HepG2 (cell line): ENCODE measurements around the gene GPT2. TPM values are rescaled to one million over a fixed set of nuclear protein-coding genes. Genes with fewer than 3 reads are reported as not detected.

Source experiments
- CSRNP1 ChIP-seq: sonication (generic); formaldehyde crosslinking; IDR thresholded peaks from 2 replicates; pipeline ENCODE4 v1.8.1; 2023; ENCODE audit warnings: mild to moderate bottlenecking, missing genetic modification reagents
- DPF2 ChIP-seq: sonication (generic); formaldehyde crosslinking; IDR thresholded peaks from 2 replicates; pipeline ENCODE4 v1.4.0; 2020; ENCODE audit warnings: mild to moderate bottlenecking, low read depth, missing genetic modification reagents, borderline replicate concordance
- FOXA1 ChIP-seq, 2 experiments: fragments of 450-650 bp in 1 of 2; sonication (generic) in 1 of 2; formaldehyde crosslinking in 1 of 2; IDR thresholded peaks; 2 replicates each; pipeline versions ENCODE4 v1.4.0 to v1.6.1; 2016 to 2020; ENCODE audit warnings: missing genetic modification reagents in 1 of 2
- MBD4 ChIP-seq: IDR thresholded peaks from 2 replicates; pipeline ENCODE4 v1.6.1; 2012; ENCODE audit warnings: low read length, inconsistent platforms, borderline replicate concordance
- RAD51 ChIP-seq: fragments of 450-650 bp; IDR thresholded peaks from 2 replicates; pipeline ENCODE4 v1.6.1; 2016; ENCODE audit warnings: borderline replicate concordance
- REST ChIP-seq, 2 experiments: IDR thresholded peaks; 2 replicates each; pipeline ENCODE4 v1.6.1; 2011 to 2012; ENCODE audit warnings: low read length in 2 of 2, borderline replicate concordance in 1 of 2, low read depth in 1 of 2, mild to moderate bottlenecking in 1 of 2, moderate library complexity in 1 of 2
- RFX1 ChIP-seq: fragments of 450-650 bp; IDR thresholded peaks from 2 replicates; pipeline ENCODE4 v1.6.1; 2017
- RXRA ChIP-seq: sonication (generic); formaldehyde crosslinking; IDR thresholded peaks from 2 replicates; pipeline ENCODE4 v1.5.1; 2020; ENCODE audit warnings: missing genetic modification reagents
- SNRNP70 ChIP-seq: fragments of 200-400 bp; formaldehyde crosslinking; IDR thresholded peaks from 2 replicates; pipeline ENCODE4 v1.6.1; 2017; ENCODE audit warnings: mild to moderate bottlenecking, low read depth, low read length, moderate library complexity
- SP4 ChIP-seq: sonication (generic); formaldehyde crosslinking; IDR thresholded peaks from 2 replicates; pipeline ENCODE4 v1.8.1; 2023; ENCODE audit warnings: mild to moderate bottlenecking, missing genetic modification reagents
- TBX2 ChIP-seq: sonication (generic); formaldehyde crosslinking; IDR thresholded peaks from 2 replicates; pipeline ENCODE4 v1.5.0; 2020; ENCODE audit warnings: missing genetic modification reagents, mild to moderate bottlenecking, borderline replicate concordance
- TEF ChIP-seq: sonication (generic); formaldehyde crosslinking; IDR thresholded peaks from 2 replicates; pipeline ENCODE4 v1.5.0; 2020; ENCODE audit warnings: missing genetic modification reagents
- TP53 ChIP-seq: sonication (generic); formaldehyde crosslinking; conservative IDR thresholded peaks from 2 replicates; pipeline ENCODE4 v1.4.0; 2020; ENCODE audit warnings: missing genetic modification reagents
- ZNF468 ChIP-seq: sonication (generic); formaldehyde crosslinking; IDR thresholded peaks from 2 replicates; pipeline ENCODE4 v1.8.0; 2022; ENCODE audit warnings: mild to moderate bottlenecking, moderate library complexity, missing genetic modification reagents
- ZNF547 ChIP-seq: sonication (generic); formaldehyde crosslinking; IDR thresholded peaks from 2 replicates; pipeline ENCODE4 v1.5.1; 2020; ENCODE audit warnings: mild to moderate bottlenecking, missing genetic modification reagents
- ZNF577 ChIP-seq: sonication (generic); formaldehyde crosslinking; IDR thresholded peaks from 2 replicates; pipeline ENCODE4 v1.4.0; 2020; ENCODE audit warnings: mild to moderate bottlenecking, low read depth, missing genetic modification reagents, borderline replicate concordance
- ZNF788 ChIP-seq: sonication (generic); formaldehyde crosslinking; IDR thresholded peaks from 2 replicates; pipeline ENCODE4 v1.5.0; 2020; ENCODE audit warnings: mild to moderate bottlenecking, missing genetic modification reagents, borderline replicate concordance
- polyA plus RNA-seq, 8 experiments: library from polyadenylated mRNA; depleted of rRNA in 3 of 8; stranded (reverse) in 7 of 8; unstranded in 1 of 8; fragments of >200 nt; fragmentation: Illumina TruSeq in 4 of 8; extraction: Trizol in 4 of 8; gene quantifications; 2 replicates each; pipeline versions ENCODE4 v1.2.1 to v1.2.3, GENCODE V29; 2011 to 2016; ENCODE audit warnings: low read depth in 4 of 8, missing spikeins in 1 of 8, mixed read lengths in 1 of 8; ENCODE audit not compliant: insufficient read depth in 1 of 8
- total RNA-seq, 5 experiments: library from RNA; depleted of rRNA; stranded (reverse); fragments of >200 nt; fragmentation: Illumina TruSeq; extraction: Trizol; gene quantifications; 2 replicates each; pipeline ENCODE4 v1.2.3, GENCODE V29; 2016; ENCODE audit warnings: low read depth in 1 of 5
- TF ChIP-seq, protein P1 (sequence below): sonication (generic); formaldehyde crosslinking; IDR thresholded peaks from 2 replicates; pipeline ENCODE4 v1.5.0; 2020; ENCODE audit warnings: mild to moderate bottlenecking, missing genetic modification reagents
- TF ChIP-seq, protein P2 (sequence below): sonication (generic); formaldehyde crosslinking; IDR thresholded peaks from 2 replicates; pipeline ENCODE4 v1.4.0; 2020; ENCODE audit warnings: mild to moderate bottlenecking, missing genetic modification reagents

GPT2 gene
- total and polyA plus RNA-seq, 2 of the 13 experiments (the other 11 are each of a cell fraction or from before 2014, with no cell fraction given) = 138 to 267 TPM

- TF ChIP-seq SP4 (CRISPR knock-in tag) (0 out of 2 replicates have a peak, but pooled peaks have one; percentile 41), RFX1 (no peak), RAD51 (no peak), SNRNP70 (no peak), ZNF788 (CRISPR knock-in tag) (0 out of 2 replicates have a peak, but pooled peaks have one; percentile 46), FOXA1 (IDR thresholded peaks at IDR 0.05) (no peak), FOXA1 (CRISPR knock-in tag; IDR thresholded peaks at IDR 0.05) (no peak), TP53 (CRISPR knock-in tag) (no peak), TEF (no peak), MBD4 (no peak), ZNF468 (CRISPR knock-in tag) (no peak), RXRA (CRISPR knock-in tag) (no peak), DPF2 (0 out of 2 replicates have a peak, but pooled peaks have one; percentile 23), TBX2 (CRISPR knock-in tag) (no peak), CSRNP1 (CRISPR knock-in tag) (no peak), ZNF577 (CRISPR knock-in tag) (no peak), ZNF547 (CRISPR knock-in tag) (no peak), REST (IDR thresholded peaks at IDR 0.05; ENCODE audit: borderline replicate concordance in 1 of 2, low read depth in 1 of 2, low read length in 2 of 2) (no peak)
- TF ChIP-seq, protein P1, sequence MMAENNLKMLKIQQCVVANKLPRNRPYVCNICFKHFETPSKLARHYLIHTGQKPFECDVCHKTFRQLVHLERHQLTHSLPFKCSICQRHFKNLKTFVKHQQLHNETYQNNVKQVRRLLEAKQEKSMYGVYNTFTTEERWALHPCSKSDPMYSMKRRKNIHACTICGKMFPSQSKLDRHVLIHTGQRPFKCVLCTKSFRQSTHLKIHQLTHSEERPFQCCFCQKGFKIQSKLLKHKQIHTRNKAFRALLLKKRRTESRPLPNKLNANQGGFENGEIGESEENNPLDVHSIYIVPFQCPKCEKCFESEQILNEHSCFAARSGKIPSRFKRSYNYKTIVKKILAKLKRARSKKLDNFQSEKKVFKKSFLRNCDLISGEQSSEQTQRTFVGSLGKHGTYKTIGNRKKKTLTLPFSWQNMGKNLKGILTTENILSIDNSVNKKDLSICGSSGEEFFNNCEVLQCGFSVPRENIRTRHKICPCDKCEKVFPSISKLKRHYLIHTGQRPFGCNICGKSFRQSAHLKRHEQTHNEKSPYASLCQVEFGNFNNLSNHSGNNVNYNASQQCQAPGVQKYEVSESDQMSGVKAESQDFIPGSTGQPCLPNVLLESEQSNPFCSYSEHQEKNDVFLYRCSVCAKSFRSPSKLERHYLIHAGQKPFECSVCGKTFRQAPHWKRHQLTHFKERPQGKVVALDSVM (CRISPR knock-in tag) = peak; percentile 72
- TF ChIP-seq, protein P2, sequence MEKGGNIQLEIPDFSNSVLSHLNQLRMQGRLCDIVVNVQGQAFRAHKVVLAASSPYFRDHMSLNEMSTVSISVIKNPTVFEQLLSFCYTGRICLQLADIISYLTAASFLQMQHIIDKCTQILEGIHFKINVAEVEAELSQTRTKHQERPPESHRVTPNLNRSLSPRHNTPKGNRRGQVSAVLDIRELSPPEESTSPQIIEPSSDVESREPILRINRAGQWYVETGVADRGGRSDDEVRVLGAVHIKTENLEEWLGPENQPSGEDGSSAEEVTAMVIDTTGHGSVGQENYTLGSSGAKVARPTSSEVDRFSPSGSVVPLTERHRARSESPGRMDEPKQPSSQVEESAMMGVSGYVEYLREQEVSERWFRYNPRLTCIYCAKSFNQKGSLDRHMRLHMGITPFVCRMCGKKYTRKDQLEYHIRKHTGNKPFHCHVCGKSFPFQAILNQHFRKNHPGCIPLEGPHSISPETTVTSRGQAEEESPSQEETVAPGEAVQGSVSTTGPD (CRISPR knock-in tag) = no peak
Measured at GRCh38 chr16:46889245-46889941, 5.2 kb downstream of the GPT2 start (continued).
